ENCODE results near the gene ASB10. TPM values are rescaled to one million over a fixed set of nuclear protein-coding genes. Genes with fewer than 3 reads are reported as not detected.

The ASB10 gene
- total RNA-seq, 1 donor from 2014 or later: not detected

- Mint-ChIP-seq H3K9me3 (ENCODE audit: unreplicated experiment) (no peaks in the 10 kb centered on the region), H3K4me1 (ENCODE audit: unreplicated experiment) (peaks cover 14% of the 10 kb centered on the region), H3K4me3 (ENCODE audit: unreplicated experiment) (no peak overlapping the region), H3K36me3 (ENCODE audit: low read depth, unreplicated experiment) (peaks cover 46% of the 10 kb centered on the region), H3K27me3 (ENCODE audit: unreplicated experiment) (peaks cover 23% of the 10 kb centered on the region), H3K27ac (ENCODE audit: unreplicated experiment) (no peak overlapping the region)
- DNase-seq (ENCODE audit: low spot score): no peak
- TF ChIP-seq, protein P1, sequence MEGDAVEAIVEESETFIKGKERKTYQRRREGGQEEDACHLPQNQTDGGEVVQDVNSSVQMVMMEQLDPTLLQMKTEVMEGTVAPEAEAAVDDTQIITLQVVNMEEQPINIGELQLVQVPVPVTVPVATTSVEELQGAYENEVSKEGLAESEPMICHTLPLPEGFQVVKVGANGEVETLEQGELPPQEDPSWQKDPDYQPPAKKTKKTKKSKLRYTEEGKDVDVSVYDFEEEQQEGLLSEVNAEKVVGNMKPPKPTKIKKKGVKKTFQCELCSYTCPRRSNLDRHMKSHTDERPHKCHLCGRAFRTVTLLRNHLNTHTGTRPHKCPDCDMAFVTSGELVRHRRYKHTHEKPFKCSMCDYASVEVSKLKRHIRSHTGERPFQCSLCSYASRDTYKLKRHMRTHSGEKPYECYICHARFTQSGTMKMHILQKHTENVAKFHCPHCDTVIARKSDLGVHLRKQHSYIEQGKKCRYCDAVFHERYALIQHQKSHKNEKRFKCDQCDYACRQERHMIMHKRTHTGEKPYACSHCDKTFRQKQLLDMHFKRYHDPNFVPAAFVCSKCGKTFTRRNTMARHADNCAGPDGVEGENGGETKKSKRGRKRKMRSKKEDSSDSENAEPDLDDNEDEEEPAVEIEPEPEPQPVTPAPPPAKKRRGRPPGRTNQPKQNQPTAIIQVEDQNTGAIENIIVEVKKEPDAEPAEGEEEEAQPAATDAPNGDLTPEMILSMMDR (IDR thresholded peaks at IDR 0.05; ENCODE audit: unreplicated experiment): no peak
Measured at GRCh38 chr7:151129117-151129959, 57.7 kb downstream of the ASB10 start.

- Mint-ChIP-seq H3K4me1 (ENCODE audit: unreplicated experiment) (peaks cover 16% of the 10 kb centered on the region), H3K36me3 (ENCODE audit: low read depth, unreplicated experiment) (peaks cover 52% of the 10 kb centered on the region), H3K27ac (ENCODE audit: unreplicated experiment) (no peak overlapping the region), H3K27me3 (ENCODE audit: unreplicated experiment) (peaks cover 23% of the 10 kb centered on the region), H3K4me3 (ENCODE audit: unreplicated experiment) (no peak overlapping the region), H3K9me3 (ENCODE audit: unreplicated experiment) (no peaks in the 10 kb centered on the region)
- no peak for DNase-seq (ENCODE audit: low spot score)
- TF ChIP-seq, protein P1 (IDR thresholded peaks at IDR 0.05; ENCODE audit: unreplicated experiment): no peak
Measured at GRCh38 chr7:151128716-151129115, 58.3 kb downstream of the ASB10 start.

DNA sequence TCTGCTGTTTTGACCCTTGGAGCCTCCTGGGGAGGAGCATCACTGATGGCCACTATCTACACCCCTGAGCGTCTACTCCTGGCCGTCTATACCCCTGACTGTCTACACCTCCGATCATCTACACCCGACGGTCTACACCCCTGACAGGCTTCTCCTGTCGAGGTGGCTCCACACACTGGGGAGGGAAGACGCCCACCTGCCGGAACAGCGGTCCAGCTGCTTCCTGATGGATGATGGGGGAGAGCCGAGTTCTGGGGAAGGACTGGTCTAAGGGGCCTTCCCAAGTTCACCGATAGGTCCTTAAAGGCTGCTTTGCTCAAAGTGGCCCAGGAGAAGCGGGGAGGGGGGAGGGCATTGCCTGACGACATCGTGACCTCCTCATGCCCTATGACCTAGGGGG lies 58.9 kb downstream of the ASB10 start:
- peaks cover 19% of the 10 kb centered on the region for H3K27me3 Mint-ChIP-seq (ENCODE audit: unreplicated experiment)
- no peak for DNase-seq (ENCODE audit: low spot score)
- no peaks in the 10 kb centered on the region for H3K9me3 Mint-ChIP-seq (ENCODE audit: unreplicated experiment)
- peaks cover 53% of the 10 kb centered on the region for H3K36me3 Mint-ChIP-seq (ENCODE audit: low read depth, unreplicated experiment)
- peak overlapping the region; percentile 37 for H3K4me3 Mint-ChIP-seq (ENCODE audit: unreplicated experiment)
- TF ChIP-seq, protein P1 (IDR thresholded peaks at IDR 0.05; ENCODE audit: unreplicated experiment): no peak
- H3K27ac Mint-ChIP-seq (ENCODE audit: unreplicated experiment): no peak overlapping the region
- peaks cover 16% of the 10 kb centered on the region for H3K4me1 Mint-ChIP-seq (ENCODE audit: unreplicated experiment)

DNA sequence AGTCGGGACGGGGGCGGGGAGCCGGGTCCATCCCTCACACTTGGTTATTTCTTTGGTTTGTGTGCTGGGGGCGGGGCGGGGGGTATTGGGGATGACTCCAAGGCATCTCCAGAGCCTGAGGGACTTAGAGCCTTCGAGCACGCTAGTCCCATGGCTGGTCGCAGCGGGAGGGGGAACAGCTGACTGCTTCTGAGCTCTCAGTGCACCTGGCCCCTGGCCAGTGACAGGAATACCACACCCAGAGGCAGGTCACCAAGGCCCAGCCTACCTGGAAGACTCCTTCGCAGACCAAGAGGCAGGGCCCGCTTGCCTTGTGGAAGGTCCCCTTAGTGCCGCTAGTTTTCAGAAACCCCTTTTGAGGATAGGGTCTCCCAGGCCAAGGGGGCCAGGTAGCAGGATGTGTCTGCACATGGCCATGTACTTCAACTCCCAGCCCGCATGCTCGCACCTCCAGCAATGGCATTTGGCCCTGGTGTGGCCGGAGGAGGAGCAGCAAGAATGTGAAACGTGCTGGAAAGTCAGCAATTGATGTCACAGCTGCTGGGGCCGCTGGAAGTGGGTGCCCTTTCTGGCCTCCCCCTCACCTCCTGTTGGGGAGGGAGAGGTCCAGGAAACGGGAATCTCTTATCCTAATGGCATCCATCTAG lies 60.4 kb downstream of the ASB10 start:
- TF ChIP-seq, protein P1 (IDR thresholded peaks at IDR 0.05; ENCODE audit: unreplicated experiment): no peak
- Mint-ChIP-seq H3K27ac (ENCODE audit: unreplicated experiment) (no peak overlapping the region), H3K36me3 (ENCODE audit: low read depth, unreplicated experiment) (peaks cover 46% of the 10 kb centered on the region), H3K27me3 (ENCODE audit: unreplicated experiment) (peaks cover 17% of the 10 kb centered on the region), H3K9me3 (ENCODE audit: unreplicated experiment) (no peaks in the 10 kb centered on the region), H3K4me3 (ENCODE audit: unreplicated experiment) (no peak overlapping the region), H3K4me1 (ENCODE audit: unreplicated experiment) (peaks cover 19% of the 10 kb centered on the region)
- no peak for DNase-seq (ENCODE audit: low spot score)
